T-helper 9 cell (primary cell): ENCODE measurements around the gene PUS7.
"Not testable (repeated sequence)": the region's sequence is repeated elsewhere in the genome, so short reads cannot be mapped to it uniquely, and the experiment has no call there.

Source experiments
- DNase-seq: peaks from one replicate; pipeline ENCODE4 v3.0.0-alpha.2; 2020

Gene PUS7

DNA sequence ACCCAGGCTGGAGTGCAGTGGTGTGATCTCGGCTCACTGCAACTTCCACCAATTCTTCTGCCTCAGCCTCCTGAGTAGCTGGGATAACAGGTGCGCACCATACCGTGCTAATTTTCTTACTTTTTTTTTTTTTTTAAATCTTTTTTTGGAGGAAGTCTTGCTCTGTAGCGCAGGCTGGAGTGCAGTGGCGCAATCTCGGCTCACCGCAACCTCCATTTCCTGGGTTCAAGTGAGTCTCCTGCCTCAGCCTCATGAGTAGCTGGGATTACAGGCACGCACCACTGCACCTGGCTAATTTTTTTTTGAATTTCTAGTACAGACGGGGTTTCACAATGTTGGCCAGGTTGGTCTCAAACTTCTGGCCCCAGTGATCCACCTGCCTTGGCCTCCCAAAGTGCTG is 79.9 kb downstream of the PUS7 start:
- DNase-seq = not testable (repeated sequence)

DNA sequence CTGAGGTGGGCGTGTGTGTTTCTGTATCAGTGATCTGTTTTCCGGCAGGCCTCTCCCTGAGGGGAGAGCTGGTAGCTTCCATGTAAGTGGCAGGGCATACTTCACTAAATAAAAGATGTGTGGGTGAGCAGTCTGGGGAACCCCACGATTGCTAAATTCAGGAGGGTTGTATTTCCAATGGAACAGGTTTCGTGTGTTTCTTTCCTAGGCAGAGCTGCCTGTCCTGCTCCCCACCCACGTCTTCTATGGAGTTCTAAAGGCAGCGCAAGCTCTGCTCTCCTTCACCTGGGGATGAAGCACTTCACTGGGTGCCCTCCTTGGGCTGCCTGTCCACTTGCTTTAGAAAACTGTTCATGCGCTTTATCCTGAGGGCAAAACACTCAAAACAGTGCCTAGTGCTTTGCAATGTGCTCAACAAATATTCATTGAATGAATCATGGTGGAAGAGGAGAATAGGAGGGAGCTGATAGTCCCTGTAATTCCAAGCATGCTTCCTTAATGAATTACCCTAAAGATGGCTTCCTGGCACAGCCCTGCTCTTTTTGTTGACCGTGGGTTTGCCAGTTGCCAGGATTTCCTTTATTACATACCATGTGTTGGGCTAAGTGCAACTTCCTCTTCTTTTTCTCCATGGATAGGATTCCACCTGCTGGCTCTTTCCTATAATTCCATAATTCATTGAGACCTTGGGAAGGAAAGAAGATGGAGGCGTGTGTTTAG is 82.7 kb downstream of the PUS7 start:
- no peak for DNase-seq

DNA sequence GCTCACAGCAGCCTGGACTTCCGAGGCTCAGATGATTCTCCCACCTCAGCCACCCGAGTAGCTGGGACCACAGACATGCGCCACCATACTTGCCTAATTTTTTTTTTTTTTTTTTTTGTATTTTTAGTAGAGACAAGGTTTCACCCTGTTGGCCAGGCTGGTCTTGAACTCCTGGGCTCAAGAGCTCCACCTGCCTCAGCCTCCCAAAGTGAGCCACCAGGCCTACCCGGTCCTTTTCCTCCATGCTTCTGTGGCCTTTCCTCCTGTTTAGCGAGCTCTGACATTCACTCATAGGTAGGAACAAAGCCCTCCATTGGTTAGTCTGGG is 83.3 kb downstream of the PUS7 start:
- DNase-seq = no peak

DNA sequence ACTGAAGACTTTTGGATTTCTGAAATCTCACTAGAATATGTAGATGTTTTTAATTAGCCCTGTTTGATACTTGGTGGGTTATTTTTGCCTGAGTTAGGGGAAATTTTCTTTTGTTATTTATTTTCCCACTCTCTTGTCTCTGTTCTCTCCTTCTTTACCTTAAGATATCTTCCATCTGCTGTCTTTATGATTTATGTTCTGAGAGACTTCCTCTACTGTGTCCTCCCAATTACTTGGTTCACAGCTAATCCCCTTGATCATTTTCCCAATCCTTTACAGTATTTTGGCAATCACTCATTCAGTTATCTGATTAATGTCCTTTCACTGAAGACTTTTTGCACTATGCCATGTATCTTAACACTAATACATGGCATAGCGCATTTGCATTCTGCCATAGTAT is 83.8 kb downstream of the PUS7 start:
- no peak for DNase-seq

DNA sequence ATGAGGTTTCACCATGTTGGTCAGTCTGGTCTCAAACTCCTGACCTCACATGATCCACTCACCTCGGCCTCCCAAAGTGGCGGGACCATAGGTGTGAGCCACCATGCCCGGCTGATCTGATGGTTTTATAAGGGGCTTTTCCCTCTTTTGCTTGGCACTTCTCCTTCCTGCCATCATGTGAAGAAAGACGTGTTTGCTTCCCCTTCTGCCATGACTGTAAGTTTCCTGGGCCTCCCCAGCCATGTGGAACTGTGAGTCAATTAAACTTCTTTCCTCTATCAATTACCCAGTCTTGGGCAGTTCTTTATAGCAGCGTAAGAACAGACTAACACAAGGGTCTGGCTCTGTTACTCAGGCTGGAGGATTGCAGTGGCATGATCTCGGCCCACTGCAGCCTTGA is 84.7 kb downstream of the PUS7 start:
- not testable (repeated sequence) for DNase-seq

DNA sequence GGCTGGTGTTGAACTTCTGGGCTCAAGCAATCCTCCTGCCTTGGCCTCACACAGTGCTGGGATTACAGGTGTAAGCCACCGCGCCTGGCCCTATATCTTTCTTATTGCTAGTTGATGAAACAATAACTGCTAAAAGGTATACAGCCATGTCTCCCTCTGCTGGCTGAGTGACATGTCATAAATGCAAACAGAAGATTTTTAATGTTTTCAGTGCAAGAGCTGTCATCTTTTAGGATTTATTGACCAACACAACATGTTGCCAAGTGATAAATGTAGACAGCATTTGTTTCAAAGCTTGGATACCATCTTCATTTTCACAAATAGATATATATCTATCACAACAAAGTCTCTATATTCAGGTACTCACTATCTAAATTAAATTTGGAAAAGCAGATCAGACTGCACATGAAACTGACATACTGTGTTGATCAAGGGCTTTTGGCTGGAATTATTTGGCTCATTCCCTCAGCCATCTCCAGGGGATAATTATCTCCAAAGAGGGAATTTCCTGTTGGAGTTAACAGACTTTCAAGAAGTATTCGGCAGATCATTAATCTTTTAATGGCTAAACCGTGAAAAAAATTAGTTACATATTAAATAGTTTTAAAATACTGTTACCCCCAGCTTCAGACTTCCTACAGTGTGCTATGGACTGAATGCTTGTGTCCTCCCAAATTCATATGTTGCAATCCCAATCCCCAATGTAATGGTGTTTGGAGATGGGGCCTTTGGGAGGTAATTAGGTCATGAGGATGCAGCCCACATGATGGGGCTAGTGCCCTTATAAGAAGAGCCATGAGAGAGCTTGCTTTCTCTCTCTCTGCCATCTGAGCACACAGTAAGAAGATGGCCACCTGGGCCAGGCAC is 92.1 kb downstream of the PUS7 start:
- DNase-seq = peak; percentile 32

DNA sequence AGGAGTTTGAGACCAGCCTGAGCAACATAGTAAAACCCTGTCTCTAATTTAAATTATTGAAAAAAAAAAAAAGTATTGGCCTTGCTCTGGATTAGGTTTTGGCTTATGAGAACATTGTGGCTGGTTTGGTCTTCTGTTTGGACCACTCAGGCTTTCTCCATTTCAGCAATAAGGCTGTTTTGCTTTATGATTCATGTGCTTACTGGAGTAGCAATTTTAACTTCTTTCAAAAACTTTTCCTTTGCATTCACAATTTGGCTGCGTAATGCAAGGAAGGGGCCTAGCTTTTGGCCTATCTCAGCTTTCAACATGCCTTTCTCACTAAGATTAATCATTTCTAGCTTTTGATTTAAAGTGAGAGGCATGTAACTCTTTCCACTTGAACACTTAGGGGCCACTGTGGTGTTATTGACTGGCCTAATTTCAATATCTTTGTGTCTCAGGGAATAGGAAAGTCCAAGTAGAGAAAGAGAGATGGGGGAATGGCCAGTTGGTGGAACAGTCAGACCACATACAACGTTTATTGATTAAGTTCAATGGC is 95.4 kb downstream of the PUS7 start:
- DNase-seq = no peak

DNA sequence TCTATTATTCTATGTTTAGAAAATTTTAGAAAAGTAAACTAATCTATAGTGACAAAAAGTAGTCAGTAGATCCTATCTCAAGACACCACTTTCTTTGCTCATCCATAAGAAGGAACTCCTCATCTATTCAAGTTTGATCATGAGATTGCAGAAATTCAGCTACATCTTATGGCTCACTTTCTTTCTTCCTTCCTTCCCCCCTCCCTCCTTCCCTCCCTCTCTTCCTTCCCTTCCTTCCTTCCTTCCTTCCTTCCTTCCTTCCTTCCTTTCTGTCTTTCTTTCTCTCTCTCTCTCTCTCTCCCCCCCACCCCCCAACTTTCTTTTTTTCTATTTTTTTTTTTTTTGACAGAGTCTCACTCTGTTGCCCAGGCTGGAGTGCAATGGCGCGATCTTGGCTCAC is 98.1 kb downstream of the PUS7 start:
- no peak for DNase-seq

DNA sequence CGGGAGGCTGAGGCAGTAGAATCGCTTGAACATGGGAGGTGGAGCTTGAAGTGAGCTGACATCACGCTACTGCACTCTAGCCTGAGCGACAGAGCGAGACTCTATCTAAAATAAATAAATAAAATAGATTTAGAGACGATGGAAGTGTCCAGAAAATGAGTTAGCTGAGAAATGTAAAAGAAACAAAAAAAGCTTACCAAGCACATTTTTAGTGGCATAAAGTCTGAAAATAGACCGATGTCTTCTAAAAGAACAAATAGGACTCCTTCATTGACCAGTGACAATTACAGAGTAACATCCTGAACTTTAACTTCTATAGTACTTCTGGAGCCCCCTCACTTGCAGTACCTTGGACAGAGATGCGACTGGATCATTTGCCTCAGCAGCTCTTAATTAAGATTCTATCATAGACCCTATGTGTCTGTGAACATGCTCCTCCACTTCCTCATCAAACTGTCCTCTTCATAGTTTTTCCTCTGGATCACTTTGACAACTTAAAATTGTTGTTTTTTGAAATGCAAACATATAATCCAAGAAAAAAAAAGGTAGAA is 108.1 kb downstream of the PUS7 start:
- DNase-seq = no peak

DNA sequence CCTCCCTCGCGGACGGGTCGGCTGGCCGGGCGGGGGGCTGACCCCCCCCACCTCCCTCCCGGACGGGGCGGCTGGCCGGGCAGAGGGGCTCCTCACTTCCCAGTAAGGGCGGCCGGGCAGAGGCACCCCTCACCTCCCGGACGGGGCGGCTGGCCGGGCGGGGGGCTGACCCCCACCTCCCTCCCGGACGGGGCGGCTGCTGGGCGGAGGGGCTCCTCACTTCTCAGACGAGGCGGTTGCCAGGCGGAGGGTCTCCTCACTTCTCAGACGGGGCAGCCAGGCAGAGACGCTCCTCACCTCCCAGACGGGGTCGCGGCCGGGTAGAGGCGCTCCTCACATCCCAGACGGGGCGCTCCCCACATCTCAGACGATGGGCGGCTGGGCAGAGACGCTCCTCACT is 111.3 kb downstream of the PUS7 start:
- not testable (repeated sequence) for DNase-seq

DNA sequence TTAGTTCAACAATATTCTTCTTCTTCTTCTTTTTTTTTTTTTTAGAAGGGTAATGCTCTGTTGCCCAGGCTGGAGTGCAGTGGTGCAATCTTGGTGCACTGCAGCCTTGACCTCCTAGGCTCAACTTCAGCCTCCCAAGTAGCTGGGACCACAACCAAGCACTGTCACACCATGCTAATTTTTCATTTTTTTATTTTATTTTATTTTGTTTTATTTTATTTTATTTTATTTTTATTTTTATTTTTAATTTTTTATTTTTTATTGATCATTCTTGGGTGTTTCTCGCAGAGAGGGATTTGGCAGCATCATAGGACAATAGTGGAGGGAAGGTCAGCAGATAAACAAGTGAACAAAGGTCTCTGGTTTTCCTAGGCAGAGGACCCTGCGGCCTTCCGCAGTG is 112.3 kb downstream of the PUS7 start:
- not testable (repeated sequence) for DNase-seq

DNA sequence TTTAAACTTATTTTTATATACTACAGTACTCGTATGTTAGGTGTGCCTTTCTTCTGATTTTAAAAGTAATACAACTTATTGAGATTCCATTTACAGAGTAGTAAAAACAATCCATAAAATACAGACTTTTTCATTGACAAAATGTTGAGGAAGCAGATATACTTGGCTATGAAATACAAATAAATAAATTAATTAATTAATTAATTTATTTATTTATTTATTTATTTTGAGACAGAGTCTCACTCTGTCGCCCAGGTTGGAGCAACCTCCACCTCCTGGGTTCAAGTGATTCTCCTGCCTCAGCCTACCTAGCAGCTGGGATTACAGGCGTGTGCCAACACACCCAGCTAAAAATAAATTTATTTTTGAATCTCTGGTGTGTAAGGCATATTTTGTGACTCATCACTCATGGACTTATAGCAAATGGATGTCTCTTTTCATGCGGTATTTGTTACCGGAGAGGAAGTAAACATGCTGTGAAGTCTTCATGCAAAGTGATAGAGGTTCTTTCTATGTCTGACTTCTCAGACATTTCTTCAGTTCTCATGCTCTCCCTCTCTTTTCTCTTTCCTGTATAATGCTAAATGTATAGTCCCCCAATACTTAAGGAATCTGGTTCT is 113.2 kb downstream of the PUS7 start:
- no peak for DNase-seq
